ENCODE data around the gene KAT6B. TPM values are rescaled to one million over a fixed set of nuclear protein-coding genes. Genes with fewer than 3 reads are reported as not detected.

The KAT6B gene
- total RNA-seq, 1 experiment from 2014 or later: 14.9 TPM

DNA sequence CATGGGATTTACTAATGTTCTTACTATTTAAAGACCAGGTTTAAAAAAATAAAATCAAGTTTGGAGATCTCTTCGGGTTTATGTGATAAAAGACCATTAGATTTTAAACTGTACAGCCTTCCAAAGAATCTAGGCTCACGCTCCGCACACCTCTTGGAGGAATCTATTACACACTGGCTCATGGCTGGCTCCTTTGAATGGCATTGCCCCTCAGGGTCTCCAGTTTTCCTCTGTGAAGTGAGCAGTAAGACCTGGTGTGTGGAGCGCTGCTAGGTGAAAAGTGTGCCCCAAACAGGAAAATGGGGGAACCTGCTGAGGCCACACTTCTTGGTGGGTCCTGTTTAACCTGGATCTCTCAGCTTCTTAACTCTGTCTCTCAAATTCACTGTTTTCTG, 142.3 kb downstream of the KAT6B start:
- no peaks in the 10 kb centered on the region for H3K4me1 ChIP-seq
- Mint-ChIP-seq H3K9me3 (ENCODE audit: unreplicated experiment) (no peaks in the 10 kb centered on the region), H3K36me3 (ENCODE audit: insufficient read depth, unreplicated experiment) (no peaks in the 10 kb centered on the region), H3K27me3 (ENCODE audit: insufficient read depth, unreplicated experiment) (no peaks in the 10 kb centered on the region), H3K4me1 (ENCODE audit: low read depth, unreplicated experiment) (no peaks in the 10 kb centered on the region), H3K27ac (ENCODE audit: unreplicated experiment) (no peak overlapping the region), H3K4me3 (ENCODE audit: unreplicated experiment) (no peak overlapping the region)
- H3K4me3 ChIP-seq (ENCODE audit: low read depth, low read length): no peak overlapping the region
- no peaks in the 10 kb centered on the region for H3K36me3 ChIP-seq (ENCODE audit: control insufficient read depth, insufficient read depth, low read length)
- POLR2A ChIA-PET: no interaction called here
- no peaks in the 10 kb centered on the region for H3K27me3 ChIP-seq (replicated peaks; ENCODE audit: control insufficient read depth, insufficient read depth, low read length)
- no TSS peak for BruUV-seq (replicated peaks)
- H3K9me3 ChIP-seq: no peaks in the 10 kb centered on the region
- TF ChIP-seq, protein P1, sequence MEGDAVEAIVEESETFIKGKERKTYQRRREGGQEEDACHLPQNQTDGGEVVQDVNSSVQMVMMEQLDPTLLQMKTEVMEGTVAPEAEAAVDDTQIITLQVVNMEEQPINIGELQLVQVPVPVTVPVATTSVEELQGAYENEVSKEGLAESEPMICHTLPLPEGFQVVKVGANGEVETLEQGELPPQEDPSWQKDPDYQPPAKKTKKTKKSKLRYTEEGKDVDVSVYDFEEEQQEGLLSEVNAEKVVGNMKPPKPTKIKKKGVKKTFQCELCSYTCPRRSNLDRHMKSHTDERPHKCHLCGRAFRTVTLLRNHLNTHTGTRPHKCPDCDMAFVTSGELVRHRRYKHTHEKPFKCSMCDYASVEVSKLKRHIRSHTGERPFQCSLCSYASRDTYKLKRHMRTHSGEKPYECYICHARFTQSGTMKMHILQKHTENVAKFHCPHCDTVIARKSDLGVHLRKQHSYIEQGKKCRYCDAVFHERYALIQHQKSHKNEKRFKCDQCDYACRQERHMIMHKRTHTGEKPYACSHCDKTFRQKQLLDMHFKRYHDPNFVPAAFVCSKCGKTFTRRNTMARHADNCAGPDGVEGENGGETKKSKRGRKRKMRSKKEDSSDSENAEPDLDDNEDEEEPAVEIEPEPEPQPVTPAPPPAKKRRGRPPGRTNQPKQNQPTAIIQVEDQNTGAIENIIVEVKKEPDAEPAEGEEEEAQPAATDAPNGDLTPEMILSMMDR (IDR thresholded peaks at IDR 0.05; ENCODE audit: insufficient read depth in 1 of 2, low read depth in 1 of 2, low read length in 1 of 2, severe bottlenecking in 1 of 2, unreplicated experiment in 1 of 2): no peak
- CTCF ChIA-PET: no interaction called here
- no peak for DNase-seq
- intact Hi-C loops (cut with micrococcal nuclease; ENCODE audit: unreplicated experiment): no loop called here

DNA sequence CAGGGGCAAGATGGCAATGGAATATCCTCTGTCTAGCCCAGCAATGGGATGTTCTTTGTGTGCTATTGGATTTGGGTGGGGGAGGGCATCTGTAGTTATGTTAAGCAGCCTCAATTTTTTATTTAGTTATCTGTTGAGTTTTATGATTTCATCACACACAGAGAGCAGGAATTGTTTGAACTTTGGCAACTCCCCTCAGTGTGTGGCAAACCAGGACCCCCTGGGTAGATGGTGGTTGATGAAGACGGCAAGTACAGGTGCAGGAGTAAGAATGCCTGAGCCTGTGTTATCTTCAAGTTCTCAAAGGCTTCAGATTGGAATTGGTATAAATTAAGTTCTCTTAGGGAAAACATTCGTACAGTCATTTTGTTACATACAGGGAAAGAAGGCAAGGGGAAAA, 142.7 kb downstream of the KAT6B start:
- Mint-ChIP-seq H3K4me1 (ENCODE audit: low read depth, unreplicated experiment) (no peaks in the 10 kb centered on the region), H3K27me3 (ENCODE audit: insufficient read depth, unreplicated experiment) (no peaks in the 10 kb centered on the region), H3K27ac (ENCODE audit: unreplicated experiment) (no peak overlapping the region), H3K4me3 (ENCODE audit: unreplicated experiment) (no peak overlapping the region), H3K36me3 (ENCODE audit: insufficient read depth, unreplicated experiment) (no peaks in the 10 kb centered on the region), H3K9me3 (ENCODE audit: unreplicated experiment) (no peaks in the 10 kb centered on the region)
- ChIA-PET POLR2A (no interaction called here), CTCF (no interaction called here)
- intact Hi-C loops (cut with micrococcal nuclease; ENCODE audit: unreplicated experiment): no loop called here
- Histone ChIP-seq H3K4me1 (no peaks in the 10 kb centered on the region), H3K36me3 (ENCODE audit: control insufficient read depth, insufficient read depth, low read length) (no peaks in the 10 kb centered on the region), H3K27me3 (replicated peaks; ENCODE audit: control insufficient read depth, insufficient read depth, low read length) (no peaks in the 10 kb centered on the region), H3K9me3 (no peaks in the 10 kb centered on the region), H3K4me3 (ENCODE audit: low read depth, low read length) (no peak overlapping the region)
- no TSS peak for BruUV-seq (replicated peaks)
- TF ChIP-seq, protein P1 (IDR thresholded peaks at IDR 0.05; ENCODE audit: insufficient read depth in 1 of 2, low read depth in 1 of 2, low read length in 1 of 2, severe bottlenecking in 1 of 2, unreplicated experiment in 1 of 2): no peak
- no peak for DNase-seq

DNA sequence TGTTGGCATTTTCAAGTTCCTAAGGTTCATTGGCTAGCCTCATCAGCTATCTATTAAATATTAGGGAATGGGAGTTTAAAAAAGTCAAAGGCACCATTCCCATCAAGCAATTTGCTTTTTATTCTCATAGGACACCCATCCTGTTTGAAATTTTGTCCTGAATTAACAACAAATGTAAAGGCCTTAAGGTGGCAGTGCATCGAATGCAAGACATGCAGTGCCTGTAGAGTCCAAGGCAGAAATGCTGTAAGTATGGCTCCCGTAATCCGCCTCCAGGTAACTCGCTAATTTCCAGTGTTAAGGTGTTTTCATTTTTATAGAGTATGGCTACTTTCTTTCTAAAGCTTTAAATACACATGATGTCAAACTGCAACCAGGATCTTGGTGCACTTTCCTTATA, 143.1 kb downstream of the KAT6B start:
- DNase-seq: no peak
- H3K27ac Mint-ChIP-seq (ENCODE audit: unreplicated experiment): no peak overlapping the region

More for the DNA sequence above, 143.1 kb downstream of the KAT6B start:
- no peaks in the 10 kb centered on the region for H3K4me1 ChIP-seq
- CTCF ChIA-PET: no interaction called here
- Mint-ChIP-seq H3K36me3 (ENCODE audit: insufficient read depth, unreplicated experiment) (no peaks in the 10 kb centered on the region), H3K27me3 (ENCODE audit: insufficient read depth, unreplicated experiment) (no peaks in the 10 kb centered on the region), H3K4me3 (ENCODE audit: unreplicated experiment) (no peak overlapping the region), H3K4me1 (ENCODE audit: low read depth, unreplicated experiment) (no peaks in the 10 kb centered on the region), H3K9me3 (ENCODE audit: unreplicated experiment) (no peaks in the 10 kb centered on the region)
- H3K27me3 ChIP-seq (replicated peaks; ENCODE audit: control insufficient read depth, insufficient read depth, low read length): no peaks in the 10 kb centered on the region
- H3K9me3 ChIP-seq: no peaks in the 10 kb centered on the region
- no peaks in the 10 kb centered on the region for H3K36me3 ChIP-seq (ENCODE audit: control insufficient read depth, insufficient read depth, low read length)
- intact Hi-C loops (cut with micrococcal nuclease; ENCODE audit: unreplicated experiment): no loop called here
- no TSS peak for BruUV-seq (replicated peaks)
- no peak overlapping the region for H3K4me3 ChIP-seq (ENCODE audit: low read depth, low read length)
- POLR2A ChIA-PET: no interaction called here
- TF ChIP-seq, protein P1 (IDR thresholded peaks at IDR 0.05; ENCODE audit: insufficient read depth in 1 of 2, low read depth in 1 of 2, low read length in 1 of 2, severe bottlenecking in 1 of 2, unreplicated experiment in 1 of 2): no peak
